ENCODE results near the gene SLC4A11.
A peak's percentile ranks its signal among the peaks of the same experiment; 100 is the strongest.

SLC4A11 gene

GRCh38 chr20:3245711-3246110, 6.7 kb upstream of the SLC4A11 start:
- DNase-seq = no peak

GRCh38 chr20:3245156-3245555, 6.2 kb upstream of the SLC4A11 start:
- DNase-seq = no peak

- DNase-seq = no peak
Observed at GRCh38 chr20:3244613-3245012, 5.6 kb upstream of the SLC4A11 start.

GRCh38 chr20:3243718-3244358, 4.8 kb upstream of the SLC4A11 start:
- DNase-seq = no peak

- DNase-seq = no peak
Observed at GRCh38 chr20:3242172-3242692, 3.2 kb upstream of the SLC4A11 start.

GRCh38 chr20:3240776-3241363, 1.9 kb upstream of the SLC4A11 start:
- no peak for DNase-seq

GRCh38 chr20:3239867-3240775, 1.1 kb upstream of the SLC4A11 start:
- no peak for DNase-seq

GRCh38 chr20:3238616-3239025, 369 bp downstream of the SLC4A11 start:
- DNase-seq = peak; percentile 61

- DNase-seq = peak; percentile 52
Observed at GRCh38 chr20:3237958-3238615, 903 bp downstream of the SLC4A11 start.

- DNase-seq = no peak
Observed at GRCh38 chr20:3237011-3237957, 1.7 kb downstream of the SLC4A11 start.

- DNase-seq = no peak
Observed at GRCh38 chr20:3235666-3236324, 3.2 kb downstream of the SLC4A11 start.

- no peak for DNase-seq
Observed at GRCh38 chr20:3233991-3234498, 4.9 kb downstream of the SLC4A11 start.

- no peak for DNase-seq
Observed at GRCh38 chr20:3233131-3233990, 5.6 kb downstream of the SLC4A11 start.

- no peak for DNase-seq
Observed at GRCh38 chr20:3231889-3232588, 7.0 kb downstream of the SLC4A11 start.

GRCh38 chr20:3231116-3231515, 7.9 kb downstream of the SLC4A11 start:
- DNase-seq = no peak

GRCh38 chr20:3229798-3230197, 9.2 kb downstream of the SLC4A11 start:
- DNase-seq = no peak

- DNase-seq = no peak
Observed at GRCh38 chr20:3229158-3229557, 9.8 kb downstream of the SLC4A11 start.

- DNase-seq = no peak
Observed at GRCh38 chr20:3228750-3229032, 10.3 kb downstream of the SLC4A11 start.

GRCh38 chr20:3227936-3228749, 10.8 kb downstream of the SLC4A11 start:
- no peak for DNase-seq

Measured in retina (tissue), 1 donor.